Epithelial cell of proximal tubule (primary cell): ENCODE data around the gene CPT1C. TPM values are rescaled to one million over a fixed set of nuclear protein-coding genes. Genes with fewer than 3 reads are reported as not detected.

Experiments used
- DNase-seq: peaks from one replicate; pipeline ENCODE4 v3.0.0-alpha.2; 2011; ENCODE audit warnings: low read depth
- H3K4me3 ChIP-seq: 2 replicates; pipeline ENCODE4 v1.5.1; 2011; ENCODE audit warnings: low read depth, mild to moderate bottlenecking, low read length
- total RNA-seq: library from RNA; depleted of rRNA; stranded (reverse); fragments of >200 nt; gene quantifications from 2 replicates; pipeline ENCODE4 v1.2.3, GENCODE V29; 2015
- TF ChIP-seq, protein P1 (sequence below): conservative IDR thresholded peaks from 2 replicates; pipeline ENCODE4 v1.5.1; 2012; ENCODE audit warnings: low read depth, mild to moderate bottlenecking, low read length

The CPT1C gene
- total RNA-seq, 1 donor from 2014 or later = 9.9 TPM

DNA sequence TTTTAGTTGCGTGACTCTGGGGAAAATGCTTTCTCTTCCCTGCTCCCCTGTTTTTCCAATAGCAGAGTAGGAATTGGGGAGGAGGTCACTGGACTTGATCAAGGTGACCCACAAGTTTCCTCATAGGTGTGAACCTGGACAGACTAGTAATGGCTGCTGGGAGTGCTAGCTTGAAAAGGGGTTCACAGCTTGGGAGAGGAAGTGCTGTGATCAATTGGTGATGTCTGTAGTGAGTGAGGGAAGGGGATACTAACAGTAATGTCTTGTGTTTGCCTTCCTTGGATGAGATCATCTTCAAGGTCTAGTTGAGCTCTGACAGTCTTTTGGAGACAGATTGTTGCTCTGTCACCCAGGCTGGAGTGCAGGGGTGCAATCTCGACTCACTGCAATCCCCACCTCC lies 23.4 kb upstream of the CPT1C start:
- no peak for DNase-seq
- TF ChIP-seq, protein P1, sequence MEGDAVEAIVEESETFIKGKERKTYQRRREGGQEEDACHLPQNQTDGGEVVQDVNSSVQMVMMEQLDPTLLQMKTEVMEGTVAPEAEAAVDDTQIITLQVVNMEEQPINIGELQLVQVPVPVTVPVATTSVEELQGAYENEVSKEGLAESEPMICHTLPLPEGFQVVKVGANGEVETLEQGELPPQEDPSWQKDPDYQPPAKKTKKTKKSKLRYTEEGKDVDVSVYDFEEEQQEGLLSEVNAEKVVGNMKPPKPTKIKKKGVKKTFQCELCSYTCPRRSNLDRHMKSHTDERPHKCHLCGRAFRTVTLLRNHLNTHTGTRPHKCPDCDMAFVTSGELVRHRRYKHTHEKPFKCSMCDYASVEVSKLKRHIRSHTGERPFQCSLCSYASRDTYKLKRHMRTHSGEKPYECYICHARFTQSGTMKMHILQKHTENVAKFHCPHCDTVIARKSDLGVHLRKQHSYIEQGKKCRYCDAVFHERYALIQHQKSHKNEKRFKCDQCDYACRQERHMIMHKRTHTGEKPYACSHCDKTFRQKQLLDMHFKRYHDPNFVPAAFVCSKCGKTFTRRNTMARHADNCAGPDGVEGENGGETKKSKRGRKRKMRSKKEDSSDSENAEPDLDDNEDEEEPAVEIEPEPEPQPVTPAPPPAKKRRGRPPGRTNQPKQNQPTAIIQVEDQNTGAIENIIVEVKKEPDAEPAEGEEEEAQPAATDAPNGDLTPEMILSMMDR = no peak
- H3K4me3 ChIP-seq = no peak overlapping the region

DNA sequence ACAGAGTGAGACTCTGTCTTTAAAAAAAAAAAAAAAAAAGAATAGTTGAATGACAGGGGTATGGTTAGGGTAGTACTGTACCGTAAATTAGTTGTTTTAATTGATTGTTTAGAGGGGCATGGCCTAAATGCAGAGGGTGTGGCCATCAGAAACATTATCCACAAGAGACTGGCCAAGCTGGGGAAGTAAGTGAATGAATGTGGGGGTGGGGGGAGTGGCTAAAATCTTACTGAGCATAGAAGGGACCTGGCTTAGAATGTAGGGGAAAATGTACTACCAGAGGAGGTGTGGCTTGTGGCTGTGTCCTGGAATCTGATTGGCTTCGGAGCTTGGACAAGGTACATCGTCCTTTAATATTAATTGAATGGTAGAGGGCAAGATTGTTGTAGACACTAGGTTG lies 21.4 kb upstream of the CPT1C start:
- TF ChIP-seq, protein P1 = no peak

DNA sequence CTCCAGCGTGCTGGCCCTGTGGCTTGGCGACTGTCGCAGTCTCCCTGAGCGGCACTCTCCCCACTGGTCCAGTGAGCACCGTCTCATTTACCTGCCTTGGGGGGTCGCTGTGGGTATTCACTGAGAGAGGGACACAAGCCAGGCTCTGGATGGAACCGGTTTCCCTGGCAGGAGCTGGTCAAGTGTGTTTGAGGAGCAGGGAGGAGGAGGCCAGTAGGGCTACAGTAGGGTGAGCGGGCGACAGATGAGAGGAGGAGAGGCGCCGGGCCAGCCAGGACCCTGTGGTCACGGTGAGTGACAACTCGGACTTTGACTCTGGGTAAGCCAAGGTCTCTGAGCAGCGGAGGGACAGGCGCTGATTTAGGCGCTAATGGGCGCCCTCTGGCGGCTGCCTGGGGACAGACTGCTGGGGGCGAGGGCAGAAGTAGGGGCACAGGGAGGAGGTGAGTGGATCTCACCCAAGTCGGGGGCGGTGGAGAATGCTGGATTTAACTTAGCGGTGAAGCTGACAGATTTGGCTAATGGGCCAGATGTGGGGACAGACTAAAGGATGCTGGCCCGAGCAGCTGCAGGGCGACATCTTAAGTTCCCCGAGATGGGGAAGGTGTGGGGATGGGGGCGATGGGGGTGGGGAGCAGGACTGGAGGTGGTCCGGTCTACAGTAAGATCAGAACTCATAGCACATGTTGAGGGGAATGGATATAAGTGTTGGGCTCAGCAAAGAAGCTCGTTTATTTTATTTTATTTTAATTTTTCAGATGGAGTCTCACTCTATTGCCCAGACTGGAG lies 18.6 kb upstream of the CPT1C start:
- no peak for DNase-seq
- H3K4me3 ChIP-seq = peak overlapping the region; percentile 43
- TF ChIP-seq, protein P1 = peak; percentile 95

More for the DNA sequence above, 21.4 kb upstream of the CPT1C start:
- no peak for DNase-seq
- H3K4me3 ChIP-seq = no peak overlapping the region

DNA sequence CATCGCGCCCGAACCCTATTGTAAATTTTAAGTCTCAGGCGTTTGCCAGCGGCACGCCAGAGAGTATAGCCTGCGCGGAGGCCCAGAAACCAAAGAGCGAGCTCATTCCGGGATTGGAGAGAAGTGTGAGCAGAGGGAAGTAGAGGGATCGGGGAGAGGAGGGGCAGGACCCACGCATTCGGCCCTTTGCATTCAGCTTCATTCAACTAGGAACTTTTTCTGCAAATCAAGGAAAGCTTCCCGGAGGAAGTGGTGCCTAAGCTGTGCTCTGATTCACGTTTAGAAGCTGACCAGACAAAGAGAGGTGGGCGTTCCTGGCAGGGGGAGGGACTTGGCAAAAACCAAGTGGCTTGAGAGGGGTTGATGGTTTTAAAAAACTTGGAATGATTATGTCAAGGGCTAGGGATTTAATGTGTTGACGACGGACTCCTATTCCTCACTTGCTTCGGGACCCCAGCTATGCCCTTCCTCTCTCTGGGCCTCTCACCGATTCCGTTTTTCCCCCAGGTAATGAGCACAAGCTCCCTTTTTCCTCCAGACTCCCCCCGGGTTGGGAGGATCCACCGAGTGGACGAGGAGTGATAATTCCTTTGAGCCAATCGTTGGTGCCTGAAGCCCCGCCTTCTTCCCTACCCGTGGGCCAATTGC lies 14.7 kb upstream of the CPT1C start:
- peak overlapping the region; percentile 55 for H3K4me3 ChIP-seq
- TF ChIP-seq, protein P1 = no peak
- peak; percentile 93 for DNase-seq

DNA sequence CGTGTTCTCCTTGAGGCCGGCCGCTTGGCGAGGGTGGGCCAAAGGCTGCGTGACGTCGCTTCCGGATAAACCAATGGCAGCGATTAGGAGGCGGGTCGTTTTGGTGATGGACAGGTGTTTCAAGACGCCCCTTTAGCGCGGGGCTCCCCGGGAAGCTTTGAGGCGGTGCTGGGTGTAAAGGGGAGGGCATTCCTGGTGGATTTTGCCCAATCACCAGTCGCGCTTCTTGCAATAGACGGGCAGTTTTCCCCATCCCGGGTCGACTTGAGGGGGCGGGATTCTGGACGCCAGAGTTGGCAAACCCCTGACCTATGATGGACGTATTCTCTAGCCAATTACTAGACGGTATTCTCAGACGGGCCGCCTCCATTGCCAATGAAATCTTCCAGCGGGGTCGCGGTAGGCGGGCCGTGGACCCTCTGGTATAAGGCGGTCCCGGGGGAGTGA lies 14.1 kb upstream of the CPT1C start:
- DNase-seq = peak; percentile 99
- TF ChIP-seq, protein P1 = no peak
- H3K4me3 ChIP-seq = peak overlapping the region; percentile 100

DNA sequence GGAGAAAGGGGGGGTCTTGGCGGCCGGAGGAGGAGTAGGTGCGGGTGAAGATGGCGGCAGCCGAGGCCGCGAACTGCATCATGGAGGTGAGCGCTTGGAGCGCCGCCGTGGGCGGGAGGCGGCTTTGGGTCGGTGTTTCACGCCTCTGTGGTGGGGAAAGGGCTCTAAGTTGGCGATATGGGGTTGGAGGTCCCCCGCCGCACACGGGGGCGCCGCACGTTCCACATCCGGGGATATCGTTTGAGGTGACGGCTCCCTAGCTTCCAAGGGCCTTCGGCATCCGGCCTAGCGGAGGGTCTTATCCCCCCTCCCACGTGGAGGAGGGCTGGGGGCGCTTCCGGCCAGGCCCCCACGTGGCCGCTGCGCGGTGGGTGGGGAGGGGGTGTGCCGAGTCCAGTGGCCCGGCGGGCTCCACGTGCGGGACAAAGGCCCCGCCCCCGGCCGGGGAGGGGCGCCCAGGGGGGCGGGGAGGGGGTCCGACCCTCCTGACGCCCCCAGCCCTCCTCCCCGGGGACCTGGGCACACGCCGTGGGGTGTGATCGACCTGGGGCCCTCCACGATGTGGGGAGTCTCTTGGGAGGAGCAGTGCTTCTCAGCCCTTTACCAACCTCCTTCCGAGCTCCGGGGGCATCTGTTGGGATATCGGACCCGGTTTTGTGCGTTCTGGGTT lies 13.6 kb upstream of the CPT1C start, which contains the start of gene PRMT1:
TSS of gene PRMT1 (plus strand) at position 41 of the 670 bp plus-strand sequence. CDS start at position 51, 10 bp downstream.
- DNase-seq = no peak

More for the DNA sequence above, 13.6 kb upstream of the CPT1C start, which contains the start of gene PRMT1:
- TF ChIP-seq, protein P1 = no peak
- H3K4me3 ChIP-seq = peak within 1 kb of the TSS; percentile 100
